Measurements from ENCODE around the gene MEGF6.

- TF ChIP-seq POLR2AphosphoS5 (IDR thresholded peaks at IDR 0.05; ENCODE audit: low read depth) = no peak
- TF ChIP-seq CTCF (IDR thresholded peaks at IDR 0.05; ENCODE audit: insufficient read depth, low read length) = no peak
- no peak for TF ChIP-seq REST (IDR thresholded peaks at IDR 0.05; ENCODE audit: insufficient replicate concordance, low read depth)
These were observed 94.8 kb downstream of the MEGF6 start for GRCh38 chr1:3516481-3516869.
